ENCODE measurements around the gene SLC35F6.
A peak's percentile ranks its signal among the peaks of the same experiment; 100 is the strongest.
"Not testable (repeated sequence)": the region's sequence is repeated elsewhere in the genome, so short reads cannot be mapped to it uniquely, and the experiment has no call there.

Gene SLC35F6

DNA sequence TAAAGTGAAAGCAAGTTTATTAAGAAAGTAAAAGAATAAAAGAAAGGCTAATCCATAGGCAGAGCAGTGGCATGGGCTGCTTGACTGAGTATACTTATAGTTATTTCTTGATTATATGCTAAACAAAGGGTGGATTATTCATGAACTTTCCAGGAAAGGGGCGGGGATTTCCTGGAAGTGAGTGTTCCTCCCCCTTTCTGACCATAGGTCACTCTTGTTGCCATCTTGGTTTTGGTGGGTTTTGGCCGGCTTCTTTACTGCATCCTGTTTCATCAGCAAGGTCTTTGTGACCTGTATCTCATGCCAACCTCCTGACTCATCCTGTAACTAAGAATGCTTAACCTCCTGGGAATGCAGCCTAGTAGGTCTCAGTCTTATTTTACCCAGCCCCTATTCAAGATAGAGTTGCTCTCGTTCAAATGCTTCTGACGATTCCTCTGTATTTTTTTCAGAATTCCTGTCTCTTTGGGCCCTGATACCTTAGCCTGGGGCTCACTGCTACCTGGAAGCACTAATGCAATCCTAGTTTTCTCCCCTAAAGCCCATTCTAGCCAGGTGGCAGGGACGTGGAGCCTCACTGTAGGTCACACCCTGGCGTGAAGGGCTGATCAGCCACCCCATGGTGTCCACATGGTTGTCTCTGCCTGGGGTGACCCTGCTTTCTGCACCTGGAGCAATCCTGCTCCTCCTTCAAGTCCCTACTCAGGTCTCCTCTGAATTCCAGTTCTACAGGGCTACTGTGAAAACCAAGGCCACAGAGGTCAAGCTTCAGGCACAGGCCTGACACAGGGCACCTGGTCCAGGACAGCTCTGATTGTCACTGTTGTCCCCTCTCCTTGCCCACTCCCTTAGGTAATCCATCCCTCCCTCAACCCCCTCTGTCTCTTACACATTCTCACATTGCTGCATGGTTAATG lies 6.0 kb upstream of the SLC35F6 start:
- DNase-seq = peak; percentile 62

DNA sequence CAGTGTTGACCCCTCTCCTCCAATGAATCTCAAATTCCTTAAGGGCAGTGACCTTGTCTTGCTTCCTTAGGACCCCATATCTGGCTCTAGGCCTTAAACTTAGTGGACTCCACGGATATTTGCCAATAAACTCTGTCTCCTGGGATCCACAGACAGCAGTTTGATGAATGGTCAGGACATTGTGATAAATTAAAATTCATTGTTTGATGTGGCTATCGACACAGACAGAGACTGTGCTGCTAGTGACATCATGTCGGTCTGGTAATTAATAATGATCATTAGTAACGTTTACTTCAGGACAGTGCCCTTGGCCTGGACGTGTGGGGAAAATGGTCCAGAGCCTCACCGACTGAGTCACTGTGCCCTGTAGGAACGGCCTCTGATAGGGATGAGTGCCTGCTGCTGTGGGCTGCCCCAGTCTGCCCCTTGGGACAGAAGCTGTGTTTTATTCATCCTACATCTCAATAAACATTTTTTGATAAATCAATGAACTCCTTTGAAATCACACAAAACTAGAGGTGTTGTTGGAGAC lies 5.2 kb upstream of the SLC35F6 start:
- no peak for DNase-seq

DNA sequence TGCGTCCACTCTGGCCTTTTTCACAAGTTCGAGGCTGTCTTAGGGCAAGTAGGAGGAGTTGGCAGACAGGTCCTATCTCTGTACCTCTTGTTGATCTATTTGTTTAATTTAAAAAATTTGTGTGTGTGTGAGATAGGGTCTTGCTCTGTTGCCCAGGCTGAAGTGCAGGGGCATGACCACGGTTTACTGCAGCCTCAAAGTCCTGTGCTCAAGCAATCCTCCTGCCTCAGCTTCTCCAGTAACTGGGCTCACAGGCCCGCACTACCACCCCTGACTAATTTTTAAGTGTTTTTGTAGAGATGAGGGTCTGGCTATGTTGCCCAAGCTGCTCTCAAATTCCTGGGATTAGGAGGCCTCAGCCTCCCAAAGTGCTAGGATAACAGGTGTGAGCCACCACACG lies 4.2 kb upstream of the SLC35F6 start:
- DNase-seq = no peak

DNA sequence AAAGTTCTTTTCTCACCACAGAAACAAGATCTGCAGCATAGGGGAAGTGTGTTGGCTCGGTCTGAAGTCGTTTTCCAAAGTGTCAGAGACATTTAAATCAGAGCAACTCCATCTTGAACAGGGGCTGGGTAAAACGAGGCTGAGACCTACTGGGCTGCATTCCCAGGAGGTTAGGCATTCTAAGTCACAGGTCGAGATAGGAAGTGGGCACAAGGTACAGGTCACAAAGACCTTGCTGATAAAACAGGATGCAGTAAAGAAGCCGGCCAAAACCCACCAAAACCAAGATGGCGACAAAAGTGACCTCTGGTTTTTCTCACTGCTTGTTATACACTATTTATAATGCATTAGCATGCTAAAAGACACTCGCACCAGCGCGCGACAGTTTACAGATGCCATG lies 3.1 kb upstream of the SLC35F6 start:
- DNase-seq = not testable (repeated sequence)

DNA sequence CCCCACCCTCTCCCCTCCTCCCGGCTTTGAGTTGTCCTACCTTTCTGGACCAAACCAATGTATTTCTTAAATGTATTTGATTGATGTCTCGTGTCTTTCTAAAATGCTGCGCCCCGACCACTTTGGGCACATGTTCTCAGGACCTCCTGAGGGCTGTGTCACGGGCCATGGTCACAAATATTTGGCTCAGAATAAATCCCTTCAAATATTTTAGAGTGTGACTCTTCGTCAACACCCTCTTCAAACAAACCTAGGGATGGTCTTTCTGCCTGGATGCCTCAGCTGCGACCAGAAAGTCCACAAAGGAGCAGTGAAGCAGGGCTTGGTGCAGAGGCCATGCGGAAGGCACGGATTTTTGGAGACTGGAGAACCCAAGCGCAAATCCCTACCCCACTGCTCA lies 1.1 kb upstream of the SLC35F6 start:
- DNase-seq = no peak

DNA sequence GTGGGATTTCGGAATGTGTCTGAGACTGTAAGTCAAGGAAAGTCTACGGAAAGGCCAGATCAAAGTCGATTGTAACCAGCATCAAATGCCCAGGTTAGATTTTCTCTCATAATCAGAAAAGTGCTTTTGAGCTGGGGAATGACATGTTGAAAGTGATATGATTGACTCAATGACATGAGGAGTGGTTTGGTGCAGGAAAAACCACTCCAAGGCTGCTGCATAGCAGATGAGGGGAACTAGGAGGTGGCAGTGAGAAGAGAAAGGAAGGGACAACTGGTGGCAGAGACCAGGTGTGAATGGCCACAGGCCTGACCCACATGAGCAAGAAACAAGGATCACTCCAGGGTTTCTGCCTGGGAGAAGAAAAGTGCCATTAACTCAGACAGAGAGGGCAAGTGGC lies 822 bp downstream of the SLC35F6 start:
- no peak for DNase-seq

DNA sequence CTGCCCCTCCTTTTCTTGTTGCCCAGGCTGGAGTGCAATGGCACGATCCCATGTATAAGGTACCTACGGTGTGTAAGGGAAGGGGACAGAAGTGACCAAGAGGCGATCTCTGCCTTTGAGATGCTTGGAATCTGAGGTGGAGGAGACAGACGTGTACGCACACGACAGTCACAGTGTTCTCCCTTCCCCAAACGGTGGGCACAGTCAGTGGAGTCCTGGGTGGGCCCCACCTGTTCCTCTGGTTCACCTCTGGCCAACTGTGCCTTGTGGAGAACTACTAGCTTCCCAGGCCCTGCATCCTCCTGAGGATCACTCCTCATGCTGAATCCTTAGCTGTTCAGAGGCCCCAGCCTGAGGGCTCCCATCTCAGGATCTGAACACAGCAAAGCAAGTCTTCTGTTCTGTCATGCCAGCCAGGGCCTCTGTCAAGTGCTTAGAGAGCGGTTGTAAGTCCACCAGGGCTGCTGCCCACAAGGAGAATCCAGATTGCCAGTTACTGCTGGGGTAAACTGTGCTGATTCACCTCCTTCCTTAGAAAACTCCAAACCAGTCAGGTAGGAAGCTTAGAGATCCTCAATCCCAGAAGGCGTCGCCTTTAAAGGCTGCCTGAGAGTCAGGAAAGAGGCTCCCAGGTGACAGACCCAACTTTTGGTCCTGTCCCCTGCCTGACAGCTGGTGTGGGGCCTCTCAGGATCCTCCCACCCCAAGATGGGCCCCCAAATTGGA lies 1.6 kb downstream of the SLC35F6 start:
- no peak for DNase-seq

DNA sequence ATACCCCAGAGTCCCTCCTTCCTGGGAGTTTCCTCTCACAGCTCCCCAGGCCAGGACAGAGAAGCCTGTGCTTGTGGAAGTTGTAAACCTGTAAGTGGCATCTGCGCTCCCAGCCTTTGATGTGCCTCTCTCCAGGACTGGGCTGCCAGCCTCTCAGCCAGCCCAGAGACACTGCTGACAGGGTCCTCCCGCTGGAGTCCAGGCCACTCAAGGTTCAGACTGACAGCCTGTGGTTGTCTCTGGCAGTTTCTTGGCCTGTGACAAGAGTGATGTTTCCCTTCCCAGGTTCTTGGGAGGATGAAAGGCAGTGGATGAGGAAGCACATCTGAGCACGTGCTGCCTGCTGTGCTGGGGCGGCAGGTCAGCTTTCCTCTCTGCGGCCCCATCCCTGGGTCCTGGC lies 3.0 kb downstream of the SLC35F6 start:
- no peak for DNase-seq

DNA sequence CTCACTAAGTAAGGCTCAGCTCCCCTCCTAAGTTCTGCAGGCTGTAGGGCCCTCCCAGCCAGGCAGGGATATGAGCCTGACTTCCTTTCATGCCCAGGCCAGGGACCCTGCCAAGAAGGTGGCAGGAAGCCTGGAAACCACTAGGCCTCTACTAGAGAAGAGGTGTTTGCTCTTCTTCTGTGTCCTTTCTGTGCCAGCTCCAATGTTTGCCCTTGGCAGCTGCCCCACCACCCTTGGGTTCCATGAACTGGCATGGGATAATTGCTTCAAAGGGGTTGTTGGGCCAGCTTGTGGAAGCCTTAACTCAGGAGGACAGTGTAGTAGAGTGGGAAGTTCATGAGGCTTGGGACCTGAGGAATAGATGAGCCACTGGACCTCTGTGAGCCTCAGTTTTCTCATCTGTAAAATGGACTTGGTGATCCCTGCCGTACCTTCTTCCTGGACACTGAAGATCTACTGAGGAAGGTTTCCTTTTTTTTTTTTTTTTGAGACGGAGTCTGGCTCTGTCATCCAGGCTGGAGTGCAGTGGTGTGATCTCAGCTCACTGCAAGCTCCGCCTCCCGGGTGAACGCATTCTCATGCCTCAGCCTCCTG lies 3.9 kb downstream of the SLC35F6 start:
- no peak for DNase-seq

DNA sequence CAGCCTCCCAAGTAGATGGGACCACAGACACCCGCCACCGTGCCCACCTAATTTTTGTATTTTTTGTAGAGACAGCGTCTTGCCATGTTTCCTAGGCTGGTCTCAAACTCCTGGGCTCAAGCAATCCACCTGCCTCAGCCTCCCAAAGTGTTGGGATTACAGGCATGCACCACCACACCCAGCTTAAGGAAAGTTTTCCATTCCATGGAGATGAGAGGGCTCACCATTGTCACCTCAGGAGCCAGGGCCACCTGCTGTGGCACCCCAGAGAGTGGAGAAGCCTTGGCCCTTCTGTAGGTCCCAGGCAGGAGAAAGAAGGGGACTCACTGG lies 4.6 kb downstream of the SLC35F6 start:
- no peak for DNase-seq

DNA sequence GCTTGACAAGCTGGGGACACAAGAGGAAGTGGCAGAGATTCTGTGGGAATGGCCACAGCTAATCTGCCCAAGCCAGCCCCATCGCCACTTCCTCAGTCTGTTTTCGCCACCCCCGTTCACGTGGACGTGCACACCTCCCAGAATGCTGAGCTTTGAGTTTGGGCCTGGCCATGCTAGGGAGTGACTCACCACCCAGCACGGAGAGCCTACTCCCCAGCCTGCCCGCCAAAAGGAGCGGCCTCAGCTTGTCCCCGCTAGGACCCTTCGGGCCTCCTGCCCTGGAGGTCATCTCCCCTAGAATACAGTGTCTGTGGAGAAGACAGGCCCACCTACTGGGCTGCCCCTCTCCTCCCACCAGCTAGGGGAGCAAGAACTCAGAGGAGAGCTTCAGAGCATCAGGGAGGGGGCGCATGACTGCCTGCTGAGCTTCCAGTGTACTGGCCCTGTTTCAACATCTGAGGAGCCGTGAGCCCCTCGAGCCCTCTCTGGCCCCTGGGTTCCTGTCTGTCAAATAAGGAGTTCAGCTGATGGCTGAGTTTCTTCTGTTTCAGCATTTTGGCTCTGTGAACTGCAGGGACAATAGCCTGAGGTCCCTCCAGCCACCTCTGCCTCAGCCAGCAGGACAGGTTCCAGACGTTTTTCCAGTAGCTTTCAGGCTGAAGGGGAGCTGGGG lies 5.1 kb downstream of the SLC35F6 start:
- DNase-seq = peak; percentile 11

DNA sequence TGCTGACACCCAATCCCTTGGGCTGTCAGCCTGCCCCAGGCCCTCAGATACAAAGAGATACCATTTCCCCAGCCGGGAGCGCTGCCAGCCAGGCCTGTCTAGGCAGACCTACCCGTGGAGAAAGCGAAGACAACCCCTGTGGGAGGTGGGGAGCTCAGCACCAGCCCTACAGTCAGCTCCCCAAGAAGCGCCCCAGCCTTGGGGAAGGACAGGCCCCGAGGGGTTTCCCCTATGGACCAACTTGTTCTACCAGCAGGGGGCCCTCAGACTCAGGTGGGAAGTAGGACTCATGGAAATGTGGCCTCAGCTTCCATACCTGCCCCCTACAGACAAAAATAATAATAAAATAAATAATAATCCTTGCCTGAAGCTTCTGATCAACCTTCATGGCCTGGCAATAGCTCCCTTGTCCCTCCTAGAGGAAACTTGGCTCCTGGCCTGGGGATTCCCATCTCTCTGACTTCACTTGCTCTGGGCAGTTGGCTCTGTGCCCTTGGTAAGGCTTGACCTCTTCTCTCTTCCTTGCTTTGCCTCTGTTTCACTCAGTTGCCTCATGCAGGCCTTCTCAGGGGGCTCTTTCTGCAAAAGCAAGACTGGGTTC lies 7.0 kb downstream of the SLC35F6 start:
- peak; percentile 42 for DNase-seq

DNA sequence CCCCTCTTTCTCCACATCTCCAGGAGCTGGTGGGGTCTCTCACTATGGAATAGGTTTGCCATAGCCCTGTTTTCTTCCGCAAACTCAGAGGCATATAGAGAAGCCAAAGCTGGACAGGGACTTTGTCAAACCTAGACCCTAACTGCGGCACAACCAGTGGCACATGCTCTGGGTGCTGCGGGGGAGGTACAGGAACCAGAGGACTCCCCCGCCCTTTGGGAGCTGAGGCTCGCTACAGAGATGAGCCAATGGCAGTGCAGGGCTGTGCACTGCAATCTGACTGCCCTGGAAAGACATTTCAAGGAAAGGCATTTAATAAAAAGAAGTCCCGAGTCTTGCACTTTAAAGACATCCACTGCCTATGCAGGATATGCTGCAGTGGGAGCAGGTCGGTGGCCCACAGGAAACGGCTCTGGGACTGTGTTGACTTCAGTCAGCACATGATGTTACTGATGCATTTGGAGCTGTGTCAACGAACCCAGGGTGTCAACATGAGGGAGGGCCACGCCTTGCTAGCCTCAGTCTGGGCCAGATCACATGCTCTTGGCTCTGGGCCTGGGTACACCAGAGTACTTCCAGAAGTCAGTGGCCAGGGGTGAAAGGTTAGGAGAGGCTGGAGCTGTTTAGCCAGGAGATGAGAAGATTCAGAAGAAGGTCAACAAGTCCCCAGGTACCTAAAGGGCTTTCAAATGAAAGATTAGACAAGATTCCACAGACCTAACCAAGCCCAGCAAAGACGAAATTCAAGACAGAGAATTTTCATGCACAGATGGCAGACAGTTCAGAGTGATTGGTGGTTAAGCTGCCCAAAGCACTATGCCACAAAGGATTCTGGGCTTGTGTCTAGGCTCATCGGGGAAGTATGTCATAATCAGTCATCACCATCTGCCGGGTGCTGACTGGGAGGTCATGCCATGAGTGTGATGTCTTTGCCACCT lies 8.2 kb downstream of the SLC35F6 start:
- no peak for DNase-seq

DNA sequence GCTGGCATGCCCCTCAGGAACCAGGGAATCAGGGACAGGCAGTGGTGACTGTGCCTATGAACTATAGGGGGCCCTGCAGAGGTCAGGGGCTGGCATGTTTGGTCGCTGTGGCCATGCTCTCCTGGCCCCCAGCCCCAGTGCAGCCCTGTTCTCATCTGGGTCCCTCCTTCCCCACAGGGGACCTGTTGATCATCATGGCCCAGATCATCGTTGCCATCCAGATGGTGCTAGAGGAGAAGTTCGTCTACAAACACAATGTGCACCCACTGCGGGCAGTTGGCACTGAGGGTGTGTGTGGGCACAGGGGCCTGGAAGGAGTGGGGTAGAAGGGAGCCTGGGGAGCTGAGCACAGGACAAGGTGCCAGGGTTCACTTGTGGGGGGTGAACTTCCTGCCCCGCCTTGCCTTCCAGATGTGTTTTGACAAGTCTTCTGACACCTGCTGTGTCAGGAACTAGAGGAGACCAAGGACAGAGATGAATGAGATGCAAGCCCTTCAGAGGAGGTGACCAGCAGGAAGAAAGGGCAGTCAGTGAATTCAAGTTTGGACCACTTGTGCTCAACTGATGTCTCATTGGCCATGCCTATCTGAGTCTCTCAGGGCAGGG lies 12.2 kb downstream of the SLC35F6 start:
- no peak for DNase-seq

DNA sequence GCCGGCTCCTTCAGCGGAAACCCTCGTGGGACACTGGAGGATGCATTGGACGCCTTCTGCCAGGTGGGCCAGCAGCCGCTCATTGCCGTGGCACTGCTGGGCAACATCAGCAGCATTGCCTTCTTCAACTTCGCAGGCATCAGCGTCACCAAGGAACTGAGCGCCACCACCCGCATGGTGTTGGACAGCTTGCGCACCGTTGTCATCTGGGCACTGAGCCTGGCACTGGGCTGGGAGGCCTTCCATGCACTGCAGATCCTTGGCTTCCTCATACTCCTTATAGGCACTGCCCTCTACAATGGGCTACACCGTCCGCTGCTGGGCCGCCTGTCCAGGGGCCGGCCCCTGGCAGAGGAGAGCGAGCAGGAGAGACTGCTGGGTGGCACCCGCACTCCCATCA lies 14.0 kb downstream of the SLC35F6 start:
- DNase-seq = no peak

DNA sequence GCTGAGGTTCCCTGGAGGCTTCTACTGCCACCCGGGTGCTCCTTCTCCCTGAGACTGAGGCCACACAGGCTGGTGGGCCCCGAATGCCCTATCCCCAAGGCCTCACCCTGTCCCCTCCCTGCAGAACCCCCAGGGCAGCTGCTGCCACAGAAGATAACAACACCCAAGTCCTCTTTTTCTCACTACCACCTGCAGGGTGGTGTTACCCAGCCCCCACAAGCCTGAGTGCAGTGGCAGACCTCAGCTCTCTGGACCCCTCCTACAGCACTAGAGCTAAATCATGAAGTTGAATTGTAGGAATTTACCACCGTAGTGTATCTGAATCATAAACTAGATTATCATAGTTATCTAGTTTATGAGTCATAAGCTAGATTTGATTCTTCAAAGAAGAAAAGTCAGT lies 14.4 kb downstream of the SLC35F6 start:
- no peak for DNase-seq

DNA sequence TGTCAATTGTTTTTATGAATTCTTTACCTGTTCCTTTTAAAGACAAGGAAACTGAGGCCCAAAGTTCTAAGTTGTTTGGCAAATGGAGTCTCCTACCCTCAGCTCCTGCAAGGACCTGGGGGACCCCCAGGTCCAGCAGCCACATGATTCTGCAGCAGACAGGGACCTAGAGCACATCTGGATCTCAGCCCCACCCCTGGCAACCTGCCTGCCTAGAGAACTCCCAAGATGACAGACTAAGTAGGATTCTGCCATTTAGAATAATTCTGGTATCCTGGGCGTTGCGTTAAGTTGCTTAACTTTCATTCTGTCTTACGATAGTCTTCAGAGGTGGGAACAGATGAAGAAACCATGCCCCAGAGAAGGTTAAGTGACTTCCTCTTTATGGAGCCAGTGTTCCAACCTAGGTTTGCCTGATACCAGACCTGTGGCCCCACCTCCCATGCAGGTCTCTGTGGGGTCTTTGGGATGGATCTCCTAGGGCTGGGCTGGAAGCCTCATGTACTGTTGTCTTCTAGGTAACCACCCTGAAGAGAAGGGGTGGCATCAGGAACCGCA lies 16.2 kb downstream of the SLC35F6 start:
- no peak for DNase-seq

DNA sequence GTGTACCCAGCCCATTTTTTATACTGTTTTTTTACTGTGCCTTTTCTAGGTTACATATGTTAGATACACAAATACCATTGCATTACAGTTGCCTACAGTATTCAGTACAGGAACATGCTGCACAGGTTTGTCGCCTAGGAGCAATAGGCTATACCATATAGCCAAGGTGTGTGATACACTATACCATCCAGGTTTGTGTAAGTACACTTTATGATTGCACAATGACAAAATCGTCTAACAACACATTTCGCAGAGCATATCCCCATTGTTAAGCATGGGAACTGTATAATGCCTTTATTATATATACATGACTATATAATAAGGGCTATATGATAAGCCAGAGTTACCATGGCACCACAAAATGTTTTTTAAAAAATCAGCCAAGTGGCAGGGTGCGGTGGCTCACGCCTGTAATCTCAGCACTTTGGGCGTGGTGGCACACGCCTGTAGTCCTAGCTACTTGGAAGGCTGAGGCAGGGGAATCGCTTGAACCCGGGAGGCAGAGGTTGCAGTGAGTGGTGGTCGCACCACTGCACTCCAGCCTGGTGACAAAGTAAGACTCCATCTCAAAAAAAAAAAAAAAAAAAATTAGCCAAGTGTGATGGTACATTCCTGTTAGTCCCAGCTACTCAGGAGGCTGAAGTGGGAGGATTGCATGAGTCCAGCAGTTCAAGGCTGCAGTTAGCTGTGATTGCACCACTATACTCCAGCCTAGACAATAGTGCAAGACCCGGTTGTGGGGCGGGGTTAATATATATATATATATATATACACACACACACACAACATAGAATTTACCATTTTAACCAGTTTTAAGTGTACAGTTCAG lies 19.0 kb downstream of the SLC35F6 start:
- DNase-seq = no peak

DNA sequence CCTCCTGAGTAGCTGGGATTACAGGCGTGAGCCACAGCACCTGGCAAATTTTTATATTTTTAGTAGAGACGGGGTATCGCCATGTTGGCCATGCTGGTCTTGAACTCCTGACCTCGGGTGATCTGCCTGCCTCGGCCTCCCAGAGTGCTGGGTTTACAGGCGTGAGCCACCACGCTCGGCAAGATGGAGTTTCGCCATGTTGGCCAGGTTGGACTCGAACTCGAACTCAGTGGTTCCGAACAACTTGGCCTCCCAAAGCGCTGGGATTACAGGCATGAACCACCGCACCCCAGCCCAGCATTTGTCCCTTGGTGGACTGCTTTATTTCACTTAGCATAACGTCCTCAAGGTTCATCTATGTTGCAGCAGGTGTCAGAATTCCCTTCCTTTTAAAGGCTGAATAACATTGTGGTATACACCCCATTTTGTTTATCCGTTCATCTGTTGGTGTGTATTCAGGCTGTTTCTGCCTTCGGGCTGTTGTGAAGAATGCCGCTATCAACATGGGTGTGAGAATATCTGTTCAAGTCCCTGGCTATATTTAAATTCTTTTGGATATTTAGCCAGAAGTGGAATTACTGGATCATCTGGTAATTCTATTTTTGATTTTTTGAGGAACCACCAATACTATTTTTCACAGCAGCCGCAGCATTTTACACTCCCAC lies 20.6 kb downstream of the SLC35F6 start:
- DNase-seq = no peak

Data from GOT3 (cell line).